ENCODE results near the gene PLEKHA6.
A peak's percentile ranks its signal among the peaks of the same experiment; 100 is the strongest.

The PLEKHA6 gene

GRCh38 chr1:204341380-204341779 is 18.3 kb downstream of the PLEKHA6 start:
- no peaks in the 10 kb centered on the region for H3K79me1 ChIP-seq (ENCODE audit: low read length)
- H3K27me3 ChIP-seq (ENCODE audit: insufficient read depth, low read length), result no peaks in the 10 kb centered on the region
- H3K4ac ChIP-seq (ENCODE audit: low read depth, low read length), result no peak overlapping the region
- no peak overlapping the region for H4K12ac ChIP-seq (ENCODE audit: low read depth, low read length)
- H3K9me3 ChIP-seq (ENCODE audit: insufficient read depth, low read depth, low read length), result no peaks in the 10 kb centered on the region
- H2BK12ac ChIP-seq (ENCODE audit: low read length), result no peak overlapping the region
- no peak overlapping the region for H2BK120ac ChIP-seq (ENCODE audit: insufficient read depth, low read length, poor library complexity)
- H3K4me3 ChIP-seq (ENCODE audit: low read depth, low read length), result no peak overlapping the region
- H3K9ac ChIP-seq (ENCODE audit: low read length), result no peak overlapping the region
- H3K14ac ChIP-seq (ENCODE audit: low read length), result no peak overlapping the region
- no peak overlapping the region for H3K23ac ChIP-seq (ENCODE audit: low read length)
- H3K4me1 ChIP-seq (ENCODE audit: control insufficient read depth in 1 of 2, insufficient read depth in 2 of 2, low read length in 2 of 2), result peaks cover 7 to 10% of the 10 kb centered on the region in 2 experiments
- no peak for DNase-seq
- no peaks in the 10 kb centered on the region for H3K36me3 ChIP-seq (ENCODE audit: control insufficient read depth in 1 of 2, insufficient read depth in 2 of 2, low read length in 2 of 2)
- no peaks in the 10 kb centered on the region for H3K79me2 ChIP-seq (ENCODE audit: control insufficient read depth, insufficient read depth, low read length, poor library complexity)
- no peak overlapping the region for H4K8ac ChIP-seq (ENCODE audit: low read depth, low read length)
- no peak overlapping the region for H2AFZ ChIP-seq (ENCODE audit: insufficient read depth, low read length, poor library complexity)
- H2BK5ac ChIP-seq (ENCODE audit: low read depth, low read length, poor library complexity), result no peak overlapping the region
- no peak overlapping the region for H3K4me2 ChIP-seq (ENCODE audit: low read length)
- H4K91ac ChIP-seq (ENCODE audit: low read depth, low read length), result no peak overlapping the region
- no peak overlapping the region for H2AK5ac ChIP-seq (ENCODE audit: low read length)
- no peak overlapping the region for H3K27ac ChIP-seq (ENCODE audit: low read depth, low read length)
- H3K18ac ChIP-seq (ENCODE audit: low read length), result no peak overlapping the region

- Histone ChIP-seq H4K12ac (ENCODE audit: low read depth, low read length) (no peak overlapping the region), H3K9me3 (ENCODE audit: insufficient read depth, low read depth, low read length) (no peaks in the 10 kb centered on the region)
- WGBS (ENCODE audit: extremely low coverage, insufficient coverage, insufficient read length), result no CpG with 5 or more reads among the region's 12 CpGs
Observed at GRCh38 chr1:204340081-204340889, 19.4 kb downstream of the PLEKHA6 start.

GRCh38 chr1:204339541-204339940 is 20.2 kb downstream of the PLEKHA6 start:
- Histone ChIP-seq H3K14ac (ENCODE audit: low read length) (no peak overlapping the region), H4K12ac (ENCODE audit: low read depth, low read length) (no peak overlapping the region), H3K9ac (ENCODE audit: low read length) (no peak overlapping the region), H3K23ac (ENCODE audit: low read length) (no peak overlapping the region), H2AFZ (ENCODE audit: insufficient read depth, low read length, poor library complexity) (no peak overlapping the region), H3K36me3 (ENCODE audit: control insufficient read depth in 1 of 2, insufficient read depth in 2 of 2, low read length in 2 of 2) (no peaks in the 10 kb centered on the region), H3K4ac (ENCODE audit: low read depth, low read length) (no peak overlapping the region), H3K4me3 (ENCODE audit: low read depth, low read length) (no peak overlapping the region), H3K79me1 (ENCODE audit: low read length) (no peaks in the 10 kb centered on the region), H3K4me1 (ENCODE audit: control insufficient read depth in 1 of 2, insufficient read depth in 2 of 2, low read length in 2 of 2) (peaks cover 9 to 16% of the 10 kb centered on the region in 2 experiments), H3K18ac (ENCODE audit: low read length) (no peak overlapping the region), H3K79me2 (ENCODE audit: control insufficient read depth, insufficient read depth, low read length, poor library complexity) (no peaks in the 10 kb centered on the region), H3K4me2 (ENCODE audit: low read length) (no peak overlapping the region), H2BK5ac (ENCODE audit: low read depth, low read length, poor library complexity) (no peak overlapping the region), H3K27me3 (ENCODE audit: insufficient read depth, low read length) (no peaks in the 10 kb centered on the region), H4K91ac (ENCODE audit: low read depth, low read length) (no peak overlapping the region), H3K27ac (ENCODE audit: low read depth, low read length) (no peak overlapping the region), H4K8ac (ENCODE audit: low read depth, low read length) (no peak overlapping the region), H3K9me3 (ENCODE audit: insufficient read depth, low read depth, low read length) (no peaks in the 10 kb centered on the region), H2BK120ac (ENCODE audit: insufficient read depth, low read length, poor library complexity) (no peak overlapping the region), H2BK12ac (ENCODE audit: low read length) (no peak overlapping the region), H2AK5ac (ENCODE audit: low read length) (no peak overlapping the region)
- no peak for DNase-seq

More at GRCh38 chr1:204340081-204340889, 19.4 kb downstream of the PLEKHA6 start:
- no peak overlapping the region for H3K14ac ChIP-seq (ENCODE audit: low read length)
- H3K4me2 ChIP-seq (ENCODE audit: low read length), result no peak overlapping the region
- H3K23ac ChIP-seq (ENCODE audit: low read length), result no peak overlapping the region
- no peak overlapping the region for H2BK120ac ChIP-seq (ENCODE audit: insufficient read depth, low read length, poor library complexity)
- H3K4me3 ChIP-seq (ENCODE audit: low read depth, low read length), result no peak overlapping the region
- H3K79me2 ChIP-seq (ENCODE audit: control insufficient read depth, insufficient read depth, low read length, poor library complexity), result no peaks in the 10 kb centered on the region
- no peak for DNase-seq
- H3K18ac ChIP-seq (ENCODE audit: low read length), result no peak overlapping the region
- H2AK5ac ChIP-seq (ENCODE audit: low read length), result no peak overlapping the region
- no peak overlapping the region for H2BK5ac ChIP-seq (ENCODE audit: low read depth, low read length, poor library complexity)
- H2AFZ ChIP-seq (ENCODE audit: insufficient read depth, low read length, poor library complexity), result no peak overlapping the region
- peaks cover 5 to 12% of the 10 kb centered on the region in 2 experiments for H3K4me1 ChIP-seq (ENCODE audit: control insufficient read depth in 1 of 2, insufficient read depth in 2 of 2, low read length in 2 of 2)
- no peaks in the 10 kb centered on the region for H3K79me1 ChIP-seq (ENCODE audit: low read length)
- H2BK12ac ChIP-seq (ENCODE audit: low read length), result peak overlapping the region; percentile 59
- no peaks in the 10 kb centered on the region for H3K36me3 ChIP-seq (ENCODE audit: control insufficient read depth in 1 of 2, insufficient read depth in 2 of 2, low read length in 2 of 2)
- no peak overlapping the region for H4K8ac ChIP-seq (ENCODE audit: low read depth, low read length)
- no peak overlapping the region for H3K4ac ChIP-seq (ENCODE audit: low read depth, low read length)
- no peak overlapping the region for H4K91ac ChIP-seq (ENCODE audit: low read depth, low read length)
- no peak overlapping the region for H3K27ac ChIP-seq (ENCODE audit: low read depth, low read length)
- no peaks in the 10 kb centered on the region for H3K27me3 ChIP-seq (ENCODE audit: insufficient read depth, low read length)
- H3K9ac ChIP-seq (ENCODE audit: low read length), result no peak overlapping the region

GRCh38 chr1:204338997-204339396 is 20.7 kb downstream of the PLEKHA6 start:
- no peak for DNase-seq
- Histone ChIP-seq H3K79me2 (ENCODE audit: control insufficient read depth, insufficient read depth, low read length, poor library complexity) (no peaks in the 10 kb centered on the region), H4K8ac (ENCODE audit: low read depth, low read length) (no peak overlapping the region), H3K23ac (ENCODE audit: low read length) (no peak overlapping the region), H3K79me1 (ENCODE audit: low read length) (no peaks in the 10 kb centered on the region), H3K4me1 (ENCODE audit: control insufficient read depth in 1 of 2, insufficient read depth in 2 of 2, low read length in 2 of 2) (peaks cover 9 to 16% of the 10 kb centered on the region in 2 experiments), H4K12ac (ENCODE audit: low read depth, low read length) (no peak overlapping the region), H3K4ac (ENCODE audit: low read depth, low read length) (no peak overlapping the region), H2BK12ac (ENCODE audit: low read length) (no peak overlapping the region), H3K9me3 (ENCODE audit: insufficient read depth, low read depth, low read length) (no peaks in the 10 kb centered on the region), H4K91ac (ENCODE audit: low read depth, low read length) (no peak overlapping the region), H3K27ac (ENCODE audit: low read depth, low read length) (no peak overlapping the region), H3K4me3 (ENCODE audit: low read depth, low read length) (no peak overlapping the region), H2AFZ (ENCODE audit: insufficient read depth, low read length, poor library complexity) (no peak overlapping the region), H2BK5ac (ENCODE audit: low read depth, low read length, poor library complexity) (no peak overlapping the region), H2BK120ac (ENCODE audit: insufficient read depth, low read length, poor library complexity) (no peak overlapping the region), H3K36me3 (ENCODE audit: control insufficient read depth in 1 of 2, insufficient read depth in 2 of 2, low read length in 2 of 2) (no peaks in the 10 kb centered on the region), H3K14ac (ENCODE audit: low read length) (no peak overlapping the region), H3K18ac (ENCODE audit: low read length) (no peak overlapping the region), H2AK5ac (ENCODE audit: low read length) (no peak overlapping the region), H3K27me3 (ENCODE audit: insufficient read depth, low read length) (no peaks in the 10 kb centered on the region), H3K4me2 (ENCODE audit: low read length) (no peak overlapping the region), H3K9ac (ENCODE audit: low read length) (no peak overlapping the region)
- no CpG with 5 or more reads among the region's 12 CpGs for WGBS (ENCODE audit: extremely low coverage, insufficient coverage, insufficient read length)

All from trophoblast cell (in vitro differentiated cells and primary cell).